Measurements from ENCODE around the gene MIR17HG. TPM values are rescaled to one million over a fixed set of nuclear protein-coding genes. Genes with fewer than 3 reads are reported as not detected.
A peak's percentile ranks its signal among the peaks of the same experiment; 100 is the strongest.

Gene MIR17HG
- total RNA-seq = 10 to 100 TPM; 15.7 to 17.9 TPM

DNA sequence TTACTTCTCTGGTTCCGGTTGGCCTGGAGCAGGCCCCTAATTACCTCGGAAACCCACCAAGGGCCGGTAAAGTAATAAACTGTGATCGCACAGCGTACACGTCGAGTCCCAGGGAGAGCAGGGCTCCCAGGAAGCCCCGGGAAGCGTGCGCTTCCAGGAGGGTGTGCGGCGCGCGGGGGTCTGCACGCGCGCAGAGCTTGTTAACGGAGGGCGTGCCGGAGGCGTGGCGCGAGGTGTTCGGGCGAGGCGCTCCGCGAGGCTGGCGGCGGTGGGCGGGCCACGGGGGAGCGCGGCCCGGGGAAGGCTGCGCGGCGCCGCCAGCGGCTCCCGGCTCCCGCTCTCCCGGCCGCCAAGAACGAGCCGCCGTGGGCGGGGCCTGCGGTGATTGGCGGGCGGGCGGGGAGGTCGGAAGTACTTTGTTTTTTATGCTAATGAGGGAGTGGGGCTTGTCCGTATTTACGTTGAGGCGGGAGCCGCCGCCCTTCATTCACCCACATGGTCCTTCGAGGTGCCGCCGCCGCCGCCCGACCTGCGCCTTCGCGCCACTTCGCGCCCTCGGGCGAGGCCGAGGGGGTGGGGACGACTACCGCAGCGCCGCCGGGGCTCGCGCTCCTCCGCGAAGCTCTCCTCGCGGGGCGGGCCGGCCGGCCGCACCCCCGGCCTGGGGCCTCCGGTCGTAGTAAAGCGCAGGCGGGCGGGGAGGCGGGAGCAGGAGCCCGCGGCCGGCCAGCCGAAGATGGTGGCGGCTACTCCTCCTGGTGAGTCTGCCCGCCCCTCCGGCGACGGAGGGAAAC is at the start of gene MIR17HG:
Gene MIR17HG (plus strand): TSS at position 486 of the 794 bp plus-strand sequence.
- Mint-ChIP-seq H3K36me3 (ENCODE audit: insufficient read depth in 2 of 2) (peaks cover 13 to 34% of the 10 kb centered on the region in 2 donors), H3K27ac (peak within 1 kb of the TSS; percentile 98), H3K4me3 (peak within 1 kb of the TSS; percentile 99), H3K27me3 (ENCODE audit: low read depth) (no peaks in the 10 kb centered on the region), H3K9me3 (no peaks in the 10 kb centered on the region), H3K4me1 (ENCODE audit: low read depth) (peaks cover 71% of the 10 kb centered on the region)
- DNase-seq = peak; percentile 90 to 91
- ATAC-seq (replicated peaks in 1 of 2) = peak; percentile 64 to 69

DNA sequence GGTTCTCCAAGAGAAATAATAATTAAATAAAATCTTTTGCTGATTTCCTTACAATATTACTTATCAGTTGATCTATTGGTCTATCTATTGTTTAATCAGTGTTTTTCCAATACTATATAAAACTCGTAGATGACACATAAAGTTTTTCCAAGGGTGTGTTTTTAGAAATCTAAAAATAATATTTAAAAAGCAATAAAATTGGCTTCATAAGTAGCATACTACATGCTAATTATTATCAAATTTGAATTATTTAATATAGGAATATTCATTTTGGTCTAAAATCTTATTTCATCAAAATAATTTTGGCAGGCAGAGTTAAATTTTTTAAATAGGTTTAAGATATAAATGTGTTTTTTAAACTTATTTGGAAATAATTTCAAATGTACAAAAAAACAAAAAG is 49.4 kb upstream of the MIR17HG start:
- Mint-ChIP-seq H3K27ac (no peak overlapping the region), H3K4me3 (no peak overlapping the region), H3K36me3 (ENCODE audit: insufficient read depth in 2 of 2) (no peaks in the 10 kb centered on the region), H3K4me1 (ENCODE audit: low read depth) (no peaks in the 10 kb centered on the region), H3K27me3 (ENCODE audit: low read depth) (peaks cover 10% of the 10 kb centered on the region), H3K9me3 (no peaks in the 10 kb centered on the region)
- ATAC-seq (replicated peaks in 1 of 2) = no peak
- DNase-seq = no peak

GRCh38 chr13:91302111-91302510 is 45.4 kb upstream of the MIR17HG start:
- Mint-ChIP-seq H3K4me3 (no peak overlapping the region), H3K27me3 (ENCODE audit: low read depth) (peaks cover 10% of the 10 kb centered on the region), H3K36me3 (ENCODE audit: insufficient read depth in 2 of 2) (no peaks in the 10 kb centered on the region), H3K27ac (no peak overlapping the region), H3K9me3 (no peaks in the 10 kb centered on the region), H3K4me1 (ENCODE audit: low read depth) (no peaks in the 10 kb centered on the region)
- ATAC-seq (replicated peaks in 1 of 2) (no peak), DNase-seq (no peak)

GRCh38 chr13:91303031-91303430 is 44.5 kb upstream of the MIR17HG start:
- Mint-ChIP-seq H3K27ac (no peak overlapping the region), H3K4me1 (ENCODE audit: low read depth) (no peaks in the 10 kb centered on the region), H3K9me3 (no peaks in the 10 kb centered on the region), H3K27me3 (ENCODE audit: low read depth) (peaks cover 10% of the 10 kb centered on the region), H3K36me3 (ENCODE audit: insufficient read depth in 2 of 2) (no peaks in the 10 kb centered on the region), H3K4me3 (no peak overlapping the region)
- DNase-seq (no peak), ATAC-seq (replicated peaks in 1 of 2) (no peak)

DNA sequence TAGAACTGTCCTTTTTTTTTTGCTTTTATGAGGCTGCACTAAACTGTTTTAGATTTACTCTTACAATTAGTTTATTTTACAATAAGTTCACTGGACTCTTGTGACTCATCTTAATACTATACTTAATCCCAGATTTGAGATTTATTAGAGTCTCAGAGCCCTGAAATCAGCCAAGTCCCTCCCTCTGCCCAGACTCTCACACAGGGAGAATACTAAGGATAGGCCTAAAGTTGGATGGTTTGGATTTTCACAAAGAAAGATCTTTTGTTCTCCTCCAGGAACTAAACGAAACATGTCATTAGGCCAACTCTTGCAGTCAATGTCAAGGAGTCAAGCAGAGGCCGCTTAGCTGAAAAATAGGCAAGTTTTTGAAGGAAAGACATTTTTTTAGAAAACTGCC is 42.7 kb upstream of the MIR17HG start:
- H3K9me3 Mint-ChIP-seq = no peaks in the 10 kb centered on the region
- H3K4me1 Mint-ChIP-seq (ENCODE audit: low read depth) = no peaks in the 10 kb centered on the region
- H3K27ac Mint-ChIP-seq = no peak overlapping the region
- peaks cover 1% of the 10 kb centered on the region for H3K27me3 Mint-ChIP-seq (ENCODE audit: low read depth)
- H3K36me3 Mint-ChIP-seq (ENCODE audit: insufficient read depth in 2 of 2) = no peaks in the 10 kb centered on the region
- no peak for DNase-seq
- ATAC-seq (replicated peaks in 1 of 2) = no peak
- no peak overlapping the region for H3K4me3 Mint-ChIP-seq

- H3K27me3 Mint-ChIP-seq (ENCODE audit: low read depth) = no peaks in the 10 kb centered on the region
- H3K9me3 Mint-ChIP-seq = no peaks in the 10 kb centered on the region
- H3K27ac Mint-ChIP-seq = no peak overlapping the region
- H3K4me1 Mint-ChIP-seq (ENCODE audit: low read depth) = no peaks in the 10 kb centered on the region
- no peak overlapping the region for H3K4me3 Mint-ChIP-seq
- DNase-seq (no peak), ATAC-seq (replicated peaks in 1 of 2) (no peak)
- no peaks in the 10 kb centered on the region for H3K36me3 Mint-ChIP-seq (ENCODE audit: insufficient read depth in 2 of 2)
Observed at GRCh38 chr13:91305652-91306051, 41.8 kb upstream of the MIR17HG start.

- no peaks in the 10 kb centered on the region for H3K9me3 Mint-ChIP-seq
- ATAC-seq (replicated peaks in 1 of 2) (peak; percentile 22 to 44), DNase-seq (no peak)
- H3K27ac Mint-ChIP-seq = no peak overlapping the region
- H3K4me1 Mint-ChIP-seq (ENCODE audit: low read depth) = peaks cover 14% of the 10 kb centered on the region
- H3K27me3 Mint-ChIP-seq (ENCODE audit: low read depth) = no peaks in the 10 kb centered on the region
- no peaks in the 10 kb centered on the region for H3K36me3 Mint-ChIP-seq (ENCODE audit: insufficient read depth in 2 of 2)
- no peak overlapping the region for H3K4me3 Mint-ChIP-seq
Observed at GRCh38 chr13:91307887-91308286, 39.6 kb upstream of the MIR17HG start.

DNA sequence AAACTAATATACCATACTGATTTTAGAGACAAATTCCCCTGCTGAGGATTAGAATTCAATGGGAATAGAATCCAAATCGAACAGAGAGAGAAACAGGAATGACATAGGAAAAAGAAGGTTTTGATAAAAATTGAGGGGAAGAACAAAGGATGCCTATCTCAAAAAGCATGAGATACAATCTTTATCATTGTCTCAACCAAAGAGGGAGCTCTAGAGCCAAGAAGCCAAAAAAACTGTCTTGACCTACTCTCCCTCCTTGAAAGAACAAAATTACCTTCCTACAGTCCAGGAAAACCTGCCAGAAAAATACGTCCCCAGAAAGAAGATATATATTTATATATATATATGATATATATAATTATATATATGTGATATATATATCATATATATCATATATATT is 39.2 kb upstream of the MIR17HG start:
- no peak for DNase-seq
- H3K27me3 Mint-ChIP-seq (ENCODE audit: low read depth) = no peaks in the 10 kb centered on the region
- no peak overlapping the region for H3K4me3 Mint-ChIP-seq
- H3K9me3 Mint-ChIP-seq = no peaks in the 10 kb centered on the region
- peak; percentile 32 to 54 for ATAC-seq (replicated peaks in 1 of 2)
- peaks cover 18% of the 10 kb centered on the region for H3K4me1 Mint-ChIP-seq (ENCODE audit: low read depth)
- H3K36me3 Mint-ChIP-seq (ENCODE audit: insufficient read depth in 2 of 2) = no peaks in the 10 kb centered on the region
- H3K27ac Mint-ChIP-seq = no peak overlapping the region

GRCh38 chr13:91311491-91311890 is 36.0 kb upstream of the MIR17HG start:
- DNase-seq (no peak), ATAC-seq (replicated peaks in 1 of 2) (no peak)
- Mint-ChIP-seq H3K4me1 (ENCODE audit: low read depth) (peaks cover 25% of the 10 kb centered on the region), H3K4me3 (no peak overlapping the region), H3K27ac (no peak overlapping the region), H3K9me3 (no peaks in the 10 kb centered on the region), H3K27me3 (ENCODE audit: low read depth) (peaks cover 2% of the 10 kb centered on the region), H3K36me3 (ENCODE audit: insufficient read depth in 2 of 2) (no peaks in the 10 kb centered on the region)

DNA sequence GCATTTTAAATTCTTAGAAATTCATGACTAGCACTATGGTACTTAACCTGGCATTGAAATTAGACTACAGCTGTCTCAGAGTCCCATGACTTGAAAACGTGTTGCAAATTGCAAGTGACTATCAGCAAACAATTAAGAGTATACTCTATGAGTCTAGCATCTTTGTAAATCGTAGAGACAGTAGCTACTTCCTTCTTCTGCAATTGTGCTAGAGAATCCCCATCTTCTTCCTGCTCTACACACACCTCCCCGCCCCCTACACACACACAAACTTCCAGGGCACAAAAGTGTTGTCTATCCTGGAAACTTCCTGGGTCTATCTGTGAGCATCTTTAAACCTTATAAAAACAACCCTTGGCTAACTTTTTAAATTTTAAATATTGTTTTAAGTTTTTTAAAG is 35.2 kb upstream of the MIR17HG start:
- peaks cover 10% of the 10 kb centered on the region for H3K27me3 Mint-ChIP-seq (ENCODE audit: low read depth)
- H3K27ac Mint-ChIP-seq = no peak overlapping the region
- H3K36me3 Mint-ChIP-seq (ENCODE audit: insufficient read depth in 2 of 2) = no peaks in the 10 kb centered on the region
- no peak overlapping the region for H3K4me3 Mint-ChIP-seq
- DNase-seq (no peak), ATAC-seq (replicated peaks in 1 of 2) (no peak)
- no peaks in the 10 kb centered on the region for H3K9me3 Mint-ChIP-seq
- peaks cover 25% of the 10 kb centered on the region for H3K4me1 Mint-ChIP-seq (ENCODE audit: low read depth)

GRCh38 chr13:91313103-91313502 is 34.4 kb upstream of the MIR17HG start:
- Mint-ChIP-seq H3K4me3 (peak overlapping the region; percentile 65 to 82), H3K27me3 (ENCODE audit: low read depth) (peaks cover 11% of the 10 kb centered on the region), H3K9me3 (no peaks in the 10 kb centered on the region), H3K27ac (peak overlapping the region; percentile 54), H3K4me1 (ENCODE audit: low read depth) (peaks cover 25% of the 10 kb centered on the region), H3K36me3 (ENCODE audit: insufficient read depth in 2 of 2) (no peaks in the 10 kb centered on the region)
- DNase-seq (peak; percentile 15 to 22), ATAC-seq (replicated peaks in 1 of 2) (peak; percentile 64 to 77)

DNA sequence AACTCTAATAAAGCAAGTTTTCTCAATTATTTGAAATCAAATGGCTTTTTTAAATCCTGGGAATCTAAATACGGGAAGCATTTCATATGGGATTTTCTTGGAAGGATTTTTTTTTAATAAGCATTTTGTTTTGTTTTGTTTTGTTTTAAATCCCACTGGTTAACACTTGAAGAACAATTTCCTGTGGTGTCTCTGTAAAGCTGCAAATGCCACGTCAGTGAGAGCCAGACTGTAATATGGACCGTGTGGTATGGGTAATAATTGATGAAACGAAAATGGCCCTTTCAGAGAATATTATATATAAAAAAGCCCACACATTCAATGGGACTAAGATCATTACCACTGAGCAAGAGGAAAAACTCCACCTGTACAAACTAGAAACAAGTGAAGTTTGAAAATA is 33.9 kb upstream of the MIR17HG start:
- ATAC-seq (replicated peaks in 1 of 2) (no peak), DNase-seq (no peak)
- H3K36me3 Mint-ChIP-seq (ENCODE audit: insufficient read depth in 2 of 2) = no peaks in the 10 kb centered on the region
- peak overlapping the region; percentile 54 for H3K27ac Mint-ChIP-seq
- H3K9me3 Mint-ChIP-seq = no peaks in the 10 kb centered on the region
- H3K4me3 Mint-ChIP-seq = peak overlapping the region; percentile 65 to 82
- peaks cover 25% of the 10 kb centered on the region for H3K4me1 Mint-ChIP-seq (ENCODE audit: low read depth)
- peaks cover 11% of the 10 kb centered on the region for H3K27me3 Mint-ChIP-seq (ENCODE audit: low read depth)

GRCh38 chr13:91314888-91315287 is 32.6 kb upstream of the MIR17HG start:
- H3K27ac Mint-ChIP-seq = no peak overlapping the region

GRCh38 chr13:91318886-91319285 is 28.6 kb upstream of the MIR17HG start:
- DNase-seq = no peak
- Mint-ChIP-seq H3K27ac (no peak overlapping the region), H3K9me3 (no peaks in the 10 kb centered on the region), H3K36me3 (ENCODE audit: insufficient read depth in 2 of 2) (no peaks in the 10 kb centered on the region), H3K4me1 (ENCODE audit: low read depth) (peaks cover 17% of the 10 kb centered on the region), H3K27me3 (ENCODE audit: low read depth) (peaks cover 18% of the 10 kb centered on the region), H3K4me3 (no peak overlapping the region)
- ATAC-seq (replicated peaks in 1 of 2) = no peak

More at GRCh38 chr13:91314888-91315287, 32.6 kb upstream of the MIR17HG start:
- ATAC-seq (replicated peaks in 1 of 2) (no peak), DNase-seq (no peak)
- H3K9me3 Mint-ChIP-seq = no peaks in the 10 kb centered on the region
- no peak overlapping the region for H3K4me3 Mint-ChIP-seq
- H3K27me3 Mint-ChIP-seq (ENCODE audit: low read depth) = peaks cover 11% of the 10 kb centered on the region
- peaks cover 25% of the 10 kb centered on the region for H3K4me1 Mint-ChIP-seq (ENCODE audit: low read depth)
- no peaks in the 10 kb centered on the region for H3K36me3 Mint-ChIP-seq (ENCODE audit: insufficient read depth in 2 of 2)

Measured in activated T-cell treated with anti-CD3 and anti-CD28 coated beads, Interleukin-2, amount 50 U/mL, for 72 hours (primary cell).